Motor neuron (in vitro differentiated cells): ENCODE data around the gene RASIP1. TPM values are rescaled to one million over a fixed set of nuclear protein-coding genes. Genes with fewer than 3 reads are reported as not detected.
"Not testable (repeated sequence)": the region's sequence is repeated elsewhere in the genome, so short reads cannot be mapped to it uniquely, and the experiment has no call there.

ENCODE experiments used
- ATAC-seq, 8 experiments: fragments of 200-7000 bp; cut with Tn5 transposase; replicated peaks in 6 of 8; 2 replicates each; pipeline ENCODE4 v1.8.0; 2021; ENCODE audit warnings: mild to moderate bottlenecking in 8 of 8, moderate library complexity in 8 of 8
- H3K27ac ChIP-seq, 2 donors: fragments of 250-450 bp; sonication (Bioruptor Pico); 2 replicates each; pipeline ENCODE4 v1.9.0; 2021; ENCODE audit warnings: antibody characterized with exemption in 2 of 2, mild to moderate bottlenecking in 2 of 2, moderate library complexity in 1 of 2
- H3K4me1 ChIP-seq, 2 donors: fragments of 250-450 bp; sonication (Bioruptor Pico); replicated peaks in 1 of 2; 2 replicates each; pipeline ENCODE4 v1.6.1; 2021; ENCODE audit warnings: antibody characterized with exemption in 2 of 2, mild to moderate bottlenecking in 2 of 2, moderate library complexity in 1 of 2
- H3K4me3 ChIP-seq, 5 donors: fragments of 250-450 bp; sonication (Bioruptor Pico); 2 replicates each; pipeline ENCODE4 v1.9.0; 2021; ENCODE audit warnings: antibody characterized with exemption in 5 of 5, mild to moderate bottlenecking in 5 of 5, moderate library complexity in 4 of 5
- WGBS, 10 experiments: fragments of 450-650 bp; shearing (Covaris generic); methylation state at CpG; one replicate each; pipeline ENCODE4 v1.0.0; 2022; 5-methylcytosine and 5-hydroxymethylcytosine counted together
- in situ Hi-C, 9 experiments: fragments of 400-800 bp; cut with MboI; loops; one replicate each; pipeline ENCODE4 v1.15.0; 2021; ENCODE audit warnings: low sequenced_read_pairs in 9 of 9, low pct_unique_long_range_greater_than_20kb in 2 of 9; ENCODE audit not compliant: unreplicated experiment in 9 of 9
- total RNA-seq, 8 experiments: library from RNA; unstranded; fragments of 300-600 nt; gene quantifications; 2 replicates each; pipeline versions ENCODE4 v1.2.3 to v1.2.4, GENCODE V29; 2022

The RASIP1 gene
- total RNA-seq, 8 experiments from 2014 or later = 0.33 to 9.4 (median 0.42) TPM; not detected in 1

GRCh38 chr19:48705431-48705830 is 35.0 kb downstream of the RASIP1 start:
- H3K27ac ChIP-seq = no peak overlapping the region
- 52 to 100% (median 75%) methylated on average over 1 to 2 of the region's 2 CpGs; no CpG with 5 or more reads in 7 of the 10 experiments for WGBS, 10 experiments
- ATAC-seq = no peak
- in situ Hi-C loops = no loop called here
- no peaks in the 10 kb centered on the region for H3K4me1 ChIP-seq
- H3K4me3 ChIP-seq = no peak overlapping the region

DNA sequence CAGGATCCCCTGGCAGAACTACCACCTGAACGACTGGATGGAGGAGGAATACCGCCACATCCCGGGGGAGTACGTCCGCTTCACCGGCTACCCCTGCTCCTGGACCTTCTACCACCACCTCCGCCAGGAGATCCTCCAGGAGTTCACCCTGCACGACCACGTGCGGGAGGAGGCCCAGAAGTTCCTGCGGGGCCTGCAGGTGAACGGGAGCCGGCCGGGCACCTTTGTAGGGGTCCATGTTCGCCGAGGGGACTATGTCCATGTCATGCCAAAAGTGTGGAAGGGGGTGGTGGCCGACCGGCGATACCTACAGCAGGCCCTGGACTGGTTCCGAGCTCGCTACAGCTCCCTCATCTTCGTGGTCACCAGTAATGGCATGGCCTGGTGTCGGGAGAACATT is 37.1 kb downstream of the RASIP1 start:
- in situ Hi-C loops = no loop called here
- H3K4me1 ChIP-seq = no peaks in the 10 kb centered on the region
- H3K27ac ChIP-seq = no peak overlapping the region
- ATAC-seq = no peak
- no CpG with 5 or more reads among the region's 23 CpGs for WGBS, 10 experiments
- no peak overlapping the region for H3K4me3 ChIP-seq

- Histone ChIP-seq H3K27ac (no peak overlapping the region), H3K4me1 (no peaks in the 10 kb centered on the region), H3K4me3 (no peak overlapping the region)
- in situ Hi-C loops = no loop called here
- WGBS, 10 experiments = 49 to 100% (median 90%) methylated on average over 2 to 5 of the region's 13 CpGs; no CpG with 5 or more reads in 5 of the 10 experiments
- ATAC-seq = no peak
These were observed 37.7 kb downstream of the RASIP1 start for GRCh38 chr19:48702701-48703100.

GRCh38 chr19:48698046-48698445 is 42.4 kb downstream of the RASIP1 start:
- ATAC-seq = peak in 1 of 8 experiments; percentile 22
- Histone ChIP-seq H3K27ac (no peak overlapping the region), H3K4me1 (peaks cover 0 to 5% of the 10 kb centered on the region in 2 donors), H3K4me3 (no peak overlapping the region)
- 17 to 100% (median 61%) methylated on average over 1 to 4 of the region's 4 CpGs; no CpG with 5 or more reads in 4 of the 10 experiments for WGBS, 10 experiments
- in situ Hi-C loops = no loop called here

- 0 to 24% (median 9%) methylated on average over 1 to 7 of the region's 34 CpGs; no CpG with 5 or more reads in 4 of the 10 experiments for WGBS, 10 experiments
- Histone ChIP-seq H3K27ac (no peak overlapping the region), H3K4me3 (no peak overlapping the region), H3K4me1 (peaks cover 0 to 5% of the 10 kb centered on the region in 2 donors)
- peak; percentile 30 to 92 (median 60) for ATAC-seq
- in situ Hi-C loops = no loop called here
These were observed 43.9 kb downstream of the RASIP1 start for GRCh38 chr19:48696353-48697010.

GRCh38 chr19:48695743-48696352 is 44.6 kb downstream of the RASIP1 start, which contains the start of gene FUT2:
Gene FUT2, plus strand, starts transcription at chr19:48695971. Its CDS starts 6,986 bp downstream, at chr19:48702957.
- Histone ChIP-seq H3K4me3 (no peak within 1 kb of the TSS), H3K27ac (no peak within 1 kb of the TSS), H3K4me1 (peaks cover 0 to 5% of the 10 kb centered on the region in 2 donors)
- peak in 3 of 8 experiments; percentile 3 to 18 (median 9) for ATAC-seq
- in situ Hi-C loops = no loop called here
- WGBS, 10 experiments = 48 to 90% (median 60%) methylated on average over 3 to 6 of the region's 16 CpGs; no CpG with 5 or more reads in 6 of the 10 experiments

DNA sequence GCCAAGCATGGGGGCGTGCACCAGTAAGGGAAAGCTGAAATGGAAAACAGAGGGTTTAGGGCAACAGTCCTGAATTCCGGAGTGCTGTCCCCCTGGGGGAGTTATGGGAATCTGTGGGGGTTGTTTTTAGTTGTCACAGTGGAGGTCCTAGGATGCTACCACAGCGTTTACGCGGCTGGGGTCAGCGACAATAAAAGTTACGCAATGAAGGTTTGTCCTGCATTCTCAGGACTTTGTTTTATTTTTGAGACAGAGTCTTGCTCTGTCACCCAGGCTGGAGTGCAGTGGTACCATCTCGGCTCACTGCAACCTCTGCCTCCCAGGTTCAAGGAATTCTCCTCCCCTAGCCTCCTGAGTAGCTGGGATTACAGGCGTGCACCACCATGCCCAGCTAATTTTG is 46.8 kb downstream of the RASIP1 start:
- H3K27ac ChIP-seq, H3K4me3 ChIP-seq, ATAC-seq, H3K4me1 ChIP-seq, in situ Hi-C loops: not testable (repeated sequence)
- 60 to 100% (median 86%) methylated on average over 1 to 8 of the region's 9 CpGs; no CpG with 5 or more reads in 1 of the 10 experiments for WGBS, 10 experiments

DNA sequence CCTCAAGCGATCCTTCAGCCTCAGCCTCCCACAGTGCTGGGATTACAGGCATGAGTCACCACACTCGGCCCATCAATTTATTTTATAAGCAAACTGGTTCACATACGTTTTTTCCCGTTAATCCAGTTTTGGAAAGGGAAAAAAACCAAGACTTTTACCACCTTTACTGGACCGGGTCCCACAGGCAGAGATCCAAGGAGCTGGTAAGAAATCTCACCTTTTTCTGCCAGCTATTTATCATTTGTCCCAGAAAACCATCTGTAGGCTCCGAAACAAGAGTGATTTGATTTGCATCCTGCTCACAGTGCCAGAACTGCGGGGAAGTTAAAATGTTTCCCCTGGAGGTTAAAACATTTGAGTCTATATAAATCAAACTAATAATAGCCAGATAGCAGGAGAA is 51.0 kb downstream of the RASIP1 start:
- in situ Hi-C loops = no loop called here
- Histone ChIP-seq H3K27ac (no peak overlapping the region), H3K4me3 (no peak overlapping the region), H3K4me1 (peaks cover 0 to 2% of the 10 kb centered on the region in 2 donors)
- no peak for ATAC-seq
- 52 to 92% (median 75%) methylated on average over 2 to 7 of the region's 7 CpGs for WGBS, 10 experiments

DNA sequence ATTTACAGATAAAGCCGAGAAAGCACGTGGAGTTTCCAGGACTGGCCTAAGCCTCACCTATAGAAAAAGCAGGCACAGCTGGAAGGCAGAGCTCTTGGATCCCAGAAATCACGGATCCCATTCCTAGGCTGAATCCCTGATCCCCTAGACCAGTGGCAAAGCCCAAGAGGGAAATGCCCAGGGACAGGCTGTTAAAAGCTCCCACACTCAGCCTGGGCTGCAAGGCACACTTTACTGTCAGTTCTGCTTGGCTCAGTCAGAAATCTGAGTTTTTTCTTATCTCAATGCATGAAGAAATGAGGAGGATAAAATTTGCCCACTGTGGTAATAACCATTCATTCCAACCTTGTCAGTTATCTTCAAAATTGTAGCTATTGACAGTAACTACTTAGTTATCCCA is 52.6 kb downstream of the RASIP1 start:
- peaks cover 0 to 5% of the 10 kb centered on the region in 2 donors for H3K4me1 ChIP-seq
- WGBS, 10 experiments = 80 to 100% (median 88%) methylated on average over 1 to 3 of the region's 3 CpGs; no CpG with 5 or more reads in 6 of the 10 experiments
- ATAC-seq = no peak
- in situ Hi-C loops = no loop called here
- no peak overlapping the region for H3K4me3 ChIP-seq
- no peak overlapping the region for H3K27ac ChIP-seq

- ATAC-seq, H3K27ac ChIP-seq, H3K4me3 ChIP-seq, in situ Hi-C loops, H3K4me1 ChIP-seq: not testable (repeated sequence)
- WGBS, 10 experiments = 44 to 90% (median 80%) methylated on average over 1 to 7 of the region's 7 CpGs; no CpG with 5 or more reads in 4 of the 10 experiments
These were observed 53.8 kb downstream of the RASIP1 start for GRCh38 chr19:48686637-48687036.

- WGBS, 10 experiments = 45 to 100% (median 81%) methylated on average over 2 to 3 of the region's 3 CpGs; no CpG with 5 or more reads in 1 of the 10 experiments
- ATAC-seq = peak in 2 of 8 experiments; percentile 30 to 65
- no peak overlapping the region for H3K4me3 ChIP-seq
- in situ Hi-C loops = no loop called here
- no peak overlapping the region for H3K27ac ChIP-seq
- peaks cover 0 to 5% of the 10 kb centered on the region in 2 donors for H3K4me1 ChIP-seq
These were observed 54.3 kb downstream of the RASIP1 start for GRCh38 chr19:48686088-48686487.

- ATAC-seq = peak in 1 of 8 experiments; percentile 4
- WGBS, 10 experiments = 69 to 100% (median 90%) methylated on average over 2 to 9 of the region's 9 CpGs; no CpG with 5 or more reads in 2 of the 10 experiments
- H3K4me3 ChIP-seq = no peak overlapping the region
- no peak overlapping the region for H3K27ac ChIP-seq
- peaks cover 0 to 5% of the 10 kb centered on the region in 2 donors for H3K4me1 ChIP-seq
- in situ Hi-C loops = no loop called here
These were observed 54.8 kb downstream of the RASIP1 start for GRCh38 chr19:48685583-48685982.

DNA sequence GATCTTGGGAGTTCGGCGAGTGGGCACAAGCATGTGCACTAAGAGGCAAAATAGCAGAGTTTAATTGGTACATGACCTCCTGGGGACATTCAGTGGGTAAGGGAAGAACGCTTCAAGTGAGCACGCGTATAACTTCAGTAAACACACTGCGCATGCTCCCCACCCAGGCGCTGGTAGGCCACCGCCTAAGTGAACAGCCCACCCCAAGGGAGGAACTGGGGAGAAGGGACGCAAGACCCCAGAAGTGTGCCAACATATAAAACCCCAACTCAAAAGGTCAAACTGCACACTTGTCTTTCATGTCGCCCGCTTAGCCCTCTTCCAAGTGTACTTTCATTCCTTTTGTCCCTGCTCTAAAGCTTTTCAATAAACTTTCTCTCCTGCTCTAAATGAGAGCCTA is 57.1 kb downstream of the RASIP1 start:
- Histone ChIP-seq H3K4me3 (no peak overlapping the region), H3K27ac (no peak overlapping the region), H3K4me1 (peaks cover 0 to 5% of the 10 kb centered on the region in 2 donors)
- in situ Hi-C loops = no loop called here
- ATAC-seq = peak in 3 of 8 experiments; percentile 25 to 59 (median 29)
- 20 to 94% (median 86%) methylated on average over 1 to 11 of the region's 11 CpGs; no CpG with 5 or more reads in 2 of the 10 experiments for WGBS, 10 experiments
